ENCODE results near the gene DES. TPM values are rescaled to one million over a fixed set of nuclear protein-coding genes. Genes with fewer than 3 reads are reported as not detected.
A peak's percentile ranks its signal among the peaks of the same experiment; 100 is the strongest.

DES gene
- total RNA-seq, 1 experiment from 2014 or later, result 4.2 TPM

DNA sequence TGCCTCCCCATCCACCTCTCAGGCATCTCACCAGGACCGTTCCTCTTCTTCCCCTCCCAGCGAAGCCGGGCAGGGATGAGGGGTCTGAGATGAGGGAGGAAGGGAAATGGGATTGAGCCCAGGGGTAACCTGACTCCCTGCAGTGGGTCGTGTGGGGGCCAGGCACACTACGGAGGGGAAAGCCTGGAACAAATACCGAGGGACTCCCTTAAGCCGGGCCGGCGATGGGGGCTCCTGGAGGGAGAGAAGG is 16.2 kb downstream of the DES start:
- RAD21 ChIA-PET (ENCODE audit: low non-redundant PET in 1 of 2, low total read pairs in 2 of 2, uncharacterized antibody in 2 of 2, unreplicated experiment in 2 of 2), result no interaction called here
- Histone ChIP-seq H3K36me3 (ENCODE audit: control insufficient read depth in 1 of 2, insufficient read depth in 2 of 2, low read length in 2 of 2) (no peaks in the 10 kb centered on the region), H3K27ac (ENCODE audit: low read depth, low read length) (peak overlapping the region; percentile 35; the same call in 1 of the 2 replicates), H3K9me2 (ENCODE audit: insufficient read depth) (no peaks in the 10 kb centered on the region), H3K4me1 (ENCODE audit: control insufficient read depth in 1 of 2, insufficient read depth in 2 of 2, low read length in 2 of 2) (peaks cover 6 to 22% of the 10 kb centered on the region in 2 experiments), H3K9ac (ENCODE audit: low read length) (no peak overlapping the region), H3K79me2 (ENCODE audit: insufficient read depth, low read length) (no peaks in the 10 kb centered on the region), H2AFZ (ENCODE audit: low read depth, low read length, poor library complexity, severe bottlenecking) (peak overlapping the region; percentile 99), H3K4me2 (ENCODE audit: low read length) (peak overlapping the region; percentile 41), H4K20me1 (ENCODE audit: insufficient read depth) (no peaks in the 10 kb centered on the region), H3K9me3 (ENCODE audit: control insufficient read depth in 1 of 2, insufficient read depth in 1 of 2, low read depth in 1 of 2, low read length in 2 of 2) (no peaks in the 10 kb centered on the region), H3K27me3 (ENCODE audit: insufficient read depth, low read length) (no peaks in the 10 kb centered on the region), H3K4me3 (replicated peaks in 1 of 2; ENCODE audit: low read depth in 1 of 2, low read length in 2 of 2) (no peak overlapping the region)
- CTCF ChIA-PET, result interaction anchor here (0.7 to 1.5 kb wide), 9 partner anchors 8 to 64 kb away, joined by 3 to 17 read pairs (median 3); partner anchors contain the start of gene GMPPA
- intact Hi-C loops (cut with micrococcal nuclease), result loop anchor here (2.0 kb wide), 1 partner anchor 32 kb away; no protein-coding TSS in a partner anchor
- BruUV-seq (replicated peaks), result no TSS peak
- TF ChIP-seq EZH2 (IDR thresholded peaks at IDR 0.05) (no peak), TCF7L2 (IDR thresholded peaks at IDR 0.05; ENCODE audit: borderline replicate concordance, extremely low read depth, insufficient read depth, insufficient read length) (no peak), SRF (IDR thresholded peaks at IDR 0.05; ENCODE audit: low read depth) (no peak), ZNF274 (IDR thresholded peaks at IDR 0.05; ENCODE audit: low read depth, low read length) (no peak), ZFX (IDR thresholded peaks at IDR 0.05) (no peak), EGR1 (IDR thresholded peaks at IDR 0.05; ENCODE audit: low read depth) (no peak), EZH2phosphoT487 (IDR thresholded peaks at IDR 0.05; ENCODE audit: borderline replicate concordance) (no peak)
- TF ChIP-seq, protein P1, sequence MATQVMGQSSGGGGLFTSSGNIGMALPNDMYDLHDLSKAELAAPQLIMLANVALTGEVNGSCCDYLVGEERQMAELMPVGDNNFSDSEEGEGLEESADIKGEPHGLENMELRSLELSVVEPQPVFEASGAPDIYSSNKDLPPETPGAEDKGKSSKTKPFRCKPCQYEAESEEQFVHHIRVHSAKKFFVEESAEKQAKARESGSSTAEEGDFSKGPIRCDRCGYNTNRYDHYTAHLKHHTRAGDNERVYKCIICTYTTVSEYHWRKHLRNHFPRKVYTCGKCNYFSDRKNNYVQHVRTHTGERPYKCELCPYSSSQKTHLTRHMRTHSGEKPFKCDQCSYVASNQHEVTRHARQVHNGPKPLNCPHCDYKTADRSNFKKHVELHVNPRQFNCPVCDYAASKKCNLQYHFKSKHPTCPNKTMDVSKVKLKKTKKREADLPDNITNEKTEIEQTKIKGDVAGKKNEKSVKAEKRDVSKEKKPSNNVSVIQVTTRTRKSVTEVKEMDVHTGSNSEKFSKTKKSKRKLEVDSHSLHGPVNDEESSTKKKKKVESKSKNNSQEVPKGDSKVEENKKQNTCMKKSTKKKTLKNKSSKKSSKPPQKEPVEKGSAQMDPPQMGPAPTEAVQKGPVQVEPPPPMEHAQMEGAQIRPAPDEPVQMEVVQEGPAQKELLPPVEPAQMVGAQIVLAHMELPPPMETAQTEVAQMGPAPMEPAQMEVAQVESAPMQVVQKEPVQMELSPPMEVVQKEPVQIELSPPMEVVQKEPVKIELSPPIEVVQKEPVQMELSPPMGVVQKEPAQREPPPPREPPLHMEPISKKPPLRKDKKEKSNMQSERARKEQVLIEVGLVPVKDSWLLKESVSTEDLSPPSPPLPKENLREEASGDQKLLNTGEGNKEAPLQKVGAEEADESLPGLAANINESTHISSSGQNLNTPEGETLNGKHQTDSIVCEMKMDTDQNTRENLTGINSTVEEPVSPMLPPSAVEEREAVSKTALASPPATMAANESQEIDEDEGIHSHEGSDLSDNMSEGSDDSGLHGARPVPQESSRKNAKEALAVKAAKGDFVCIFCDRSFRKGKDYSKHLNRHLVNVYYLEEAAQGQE (IDR thresholded peaks at IDR 0.05; ENCODE audit: low read depth), result no peak
- TF ChIP-seq, protein P2, sequence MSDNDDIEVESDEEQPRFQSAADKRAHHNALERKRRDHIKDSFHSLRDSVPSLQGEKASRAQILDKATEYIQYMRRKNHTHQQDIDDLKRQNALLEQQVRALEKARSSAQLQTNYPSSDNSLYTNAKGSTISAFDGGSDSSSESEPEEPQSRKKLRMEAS (IDR thresholded peaks at IDR 0.05), result no peak
- TF ChIP-seq, protein P3, sequence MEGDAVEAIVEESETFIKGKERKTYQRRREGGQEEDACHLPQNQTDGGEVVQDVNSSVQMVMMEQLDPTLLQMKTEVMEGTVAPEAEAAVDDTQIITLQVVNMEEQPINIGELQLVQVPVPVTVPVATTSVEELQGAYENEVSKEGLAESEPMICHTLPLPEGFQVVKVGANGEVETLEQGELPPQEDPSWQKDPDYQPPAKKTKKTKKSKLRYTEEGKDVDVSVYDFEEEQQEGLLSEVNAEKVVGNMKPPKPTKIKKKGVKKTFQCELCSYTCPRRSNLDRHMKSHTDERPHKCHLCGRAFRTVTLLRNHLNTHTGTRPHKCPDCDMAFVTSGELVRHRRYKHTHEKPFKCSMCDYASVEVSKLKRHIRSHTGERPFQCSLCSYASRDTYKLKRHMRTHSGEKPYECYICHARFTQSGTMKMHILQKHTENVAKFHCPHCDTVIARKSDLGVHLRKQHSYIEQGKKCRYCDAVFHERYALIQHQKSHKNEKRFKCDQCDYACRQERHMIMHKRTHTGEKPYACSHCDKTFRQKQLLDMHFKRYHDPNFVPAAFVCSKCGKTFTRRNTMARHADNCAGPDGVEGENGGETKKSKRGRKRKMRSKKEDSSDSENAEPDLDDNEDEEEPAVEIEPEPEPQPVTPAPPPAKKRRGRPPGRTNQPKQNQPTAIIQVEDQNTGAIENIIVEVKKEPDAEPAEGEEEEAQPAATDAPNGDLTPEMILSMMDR (IDR thresholded peaks at IDR 0.05 in 2 of 3, conservative IDR thresholded peaks at IDR 0.05 in 1 of 3; ENCODE audit: borderline replicate concordance in 1 of 3, insufficient read depth in 1 of 3, low read depth in 2 of 3, low read length in 2 of 3), result no peak
- TF ChIP-seq, protein P4, sequence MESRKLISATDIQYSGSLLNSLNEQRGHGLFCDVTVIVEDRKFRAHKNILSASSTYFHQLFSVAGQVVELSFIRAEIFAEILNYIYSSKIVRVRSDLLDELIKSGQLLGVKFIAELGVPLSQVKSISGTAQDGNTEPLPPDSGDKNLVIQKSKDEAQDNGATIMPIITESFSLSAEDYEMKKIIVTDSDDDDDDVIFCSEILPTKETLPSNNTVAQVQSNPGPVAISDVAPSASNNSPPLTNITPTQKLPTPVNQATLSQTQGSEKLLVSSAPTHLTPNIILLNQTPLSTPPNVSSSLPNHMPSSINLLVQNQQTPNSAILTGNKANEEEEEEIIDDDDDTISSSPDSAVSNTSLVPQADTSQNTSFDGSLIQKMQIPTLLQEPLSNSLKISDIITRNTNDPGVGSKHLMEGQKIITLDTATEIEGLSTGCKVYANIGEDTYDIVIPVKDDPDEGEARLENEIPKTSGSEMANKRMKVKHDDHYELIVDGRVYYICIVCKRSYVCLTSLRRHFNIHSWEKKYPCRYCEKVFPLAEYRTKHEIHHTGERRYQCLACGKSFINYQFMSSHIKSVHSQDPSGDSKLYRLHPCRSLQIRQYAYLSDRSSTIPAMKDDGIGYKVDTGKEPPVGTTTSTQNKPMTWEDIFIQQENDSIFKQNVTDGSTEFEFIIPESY (IDR thresholded peaks at IDR 0.05; ENCODE audit: extremely low read depth, insufficient replicate concordance, low read length), result no peak
- DNase-seq (ENCODE audit: low read depth, low spot score) (no peak), ATAC-seq (no peak; the same call in 1 of the 2 replicates)
- POLR2A ChIA-PET, result interaction anchor here (1.0 kb wide), 1 partner anchor 31 kb away, joined by 4 read pairs; no protein-coding TSS in a partner anchor

Data from HCT116 (cell line).